Transverse colon (tissue), 4 donors: ENCODE results near the gene TPSAB1.

ENCODE experiments used
- CTCF ChIP-seq, 5 experiments: fragments of 200-600 bp in 3 of 5; fragments of 450-650 bp in 2 of 5; sonication (generic) in 3 of 5; IDR thresholded peaks; 1 replicate in 2 of 5; 2 replicates in 3 of 5; pipeline ENCODE4 v1.5.1; 2016 to 2017; ENCODE audit warnings: antibody characterized with exemption in 5 of 5, inconsistent platforms in 3 of 5, mild to moderate bottlenecking in 2 of 5, moderate library complexity in 1 of 5
- POLR2A ChIP-seq: fragments of 450-650 bp; IDR thresholded peaks from one replicate; pipeline ENCODE4 v1.6.1; 2016; ENCODE audit warnings: antibody characterized with exemption, mild to moderate bottlenecking, moderate library complexity
- POLR2AphosphoS5 ChIP-seq, 3 donors: sonication (generic); formaldehyde crosslinking; IDR thresholded peaks; one replicate each; pipeline ENCODE4 v1.6.1; 2016; ENCODE audit warnings: antibody characterized with exemption in 3 of 3

GRCh38 chr16:1214719-1215118 is 25.8 kb upstream of the TPSAB1 start:
- no peak for TF ChIP-seq CTCF (IDR thresholded peaks at IDR 0.05)
- TF ChIP-seq POLR2A = no peak
- TF ChIP-seq POLR2AphosphoS5 (IDR thresholded peaks at IDR 0.05) = no peak
